Occipital lobe (tissue), 2 donors: ENCODE data around the gene APOL5. TPM values are rescaled to one million over a fixed set of nuclear protein-coding genes. Genes with fewer than 3 reads are reported as not detected.
"Not testable (repeated sequence)": the region's sequence is repeated elsewhere in the genome, so short reads cannot be mapped to it uniquely, and the experiment has no call there.

ENCODE experiments used
- DNase-seq: peaks from one replicate; lab custom pipeline; 2025; lab: John Stamatoyannopoulos, UW
- total RNA-seq: library from RNA; depleted of rRNA; stranded (reverse); fragments of >200 nt; gene quantifications from one replicate; pipeline ENCODE4 v1.2.3, GENCODE V29; 2014

APOL5 gene
- not detected for total RNA-seq

GRCh38 chr22:35717572-35717971 lies at the start of gene APOL5:
TSS of gene APOL5 (plus strand) at chr22:35717872. CDS start at chr22:35717872, 0 bp downstream.
- no peak for DNase-seq

- DNase-seq, result no peak
Observed at GRCh38 chr22:35674335-35674734, 43.3 kb upstream of the APOL5 start.

DNA sequence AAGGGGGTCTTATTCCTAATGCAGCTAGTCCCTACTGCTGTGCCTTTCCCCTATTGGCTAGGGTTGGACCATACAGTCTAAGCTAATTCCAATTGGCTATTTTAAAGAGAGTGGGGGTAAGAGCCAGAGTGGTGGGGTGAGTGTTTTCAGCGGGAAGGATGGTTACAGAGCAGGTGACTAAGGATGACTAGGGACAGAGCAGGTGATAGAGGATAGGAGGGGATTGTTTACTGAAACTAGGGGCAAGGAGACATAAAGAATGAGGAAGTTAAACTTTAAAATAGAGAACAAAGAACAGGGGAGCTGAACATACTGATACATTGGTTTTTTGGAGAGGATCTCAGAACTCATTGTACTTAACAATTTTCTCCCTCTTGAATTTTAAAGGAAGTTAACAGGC lies 41.6 kb upstream of the APOL5 start:
- not testable (repeated sequence) for DNase-seq

- DNase-seq, result no peak
Observed at GRCh38 chr22:35677460-35678187, 40.0 kb upstream of the APOL5 start.

GRCh38 chr22:35678836-35679235 lies 38.8 kb upstream of the APOL5 start:
- no peak for DNase-seq

GRCh38 chr22:35679492-35679891 lies 38.2 kb upstream of the APOL5 start:
- not testable (repeated sequence) for DNase-seq

- no peak for DNase-seq
Observed at GRCh38 chr22:35681454-35682052, 36.1 kb upstream of the APOL5 start.

- no peak for DNase-seq
Observed at GRCh38 chr22:35683560-35683959, 34.1 kb upstream of the APOL5 start.

DNA sequence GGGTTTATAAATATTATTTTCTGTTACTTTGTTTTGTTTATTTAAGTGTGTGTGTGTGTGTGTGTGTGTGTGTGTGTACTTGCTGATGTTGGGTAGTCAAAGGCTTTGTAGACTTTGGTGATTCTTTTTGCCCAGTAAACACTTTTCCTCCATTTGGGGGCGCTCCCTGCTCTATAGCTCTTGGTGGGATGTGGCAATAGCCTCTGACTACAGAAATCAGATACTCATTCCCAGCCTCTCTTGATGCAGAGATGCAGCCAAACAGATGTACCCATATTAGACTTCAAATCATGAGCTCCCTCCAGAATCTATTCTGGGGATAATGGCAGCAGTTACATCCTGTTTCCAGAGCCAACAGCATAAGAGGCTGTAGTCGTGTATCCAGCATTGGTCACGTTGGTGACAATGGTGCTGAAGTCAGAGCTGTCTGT lies 33.4 kb upstream of the APOL5 start:
- no peak for DNase-seq

GRCh38 chr22:35684732-35685131 lies 32.9 kb upstream of the APOL5 start:
- DNase-seq, result no peak

- DNase-seq, result no peak
Observed at GRCh38 chr22:35685731-35686130, 31.9 kb upstream of the APOL5 start.

- no peak for DNase-seq
Observed at GRCh38 chr22:35686298-35686697, 31.4 kb upstream of the APOL5 start.

DNA sequence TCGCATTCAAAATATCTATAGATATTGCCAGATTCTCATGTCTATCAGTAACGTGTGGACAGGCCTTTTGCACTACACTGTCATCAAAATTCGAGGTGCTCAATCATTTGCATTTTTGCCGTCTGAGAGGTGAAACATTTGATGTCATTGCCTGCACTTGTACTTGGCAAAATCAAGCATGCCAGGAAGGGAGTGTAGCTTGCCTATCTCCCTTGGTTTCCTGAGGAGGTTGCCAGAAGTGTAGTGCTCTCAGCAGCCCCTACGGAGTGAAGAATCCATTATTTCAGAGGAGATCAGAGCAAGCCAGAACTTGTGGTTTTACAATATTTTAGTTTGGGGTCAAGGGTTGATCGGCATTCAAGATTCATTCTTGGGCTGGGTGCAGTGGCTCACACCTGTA lies 30.2 kb upstream of the APOL5 start:
- DNase-seq, result no peak

GRCh38 chr22:35688913-35689675 lies 28.6 kb upstream of the APOL5 start:
- DNase-seq, result no peak

DNA sequence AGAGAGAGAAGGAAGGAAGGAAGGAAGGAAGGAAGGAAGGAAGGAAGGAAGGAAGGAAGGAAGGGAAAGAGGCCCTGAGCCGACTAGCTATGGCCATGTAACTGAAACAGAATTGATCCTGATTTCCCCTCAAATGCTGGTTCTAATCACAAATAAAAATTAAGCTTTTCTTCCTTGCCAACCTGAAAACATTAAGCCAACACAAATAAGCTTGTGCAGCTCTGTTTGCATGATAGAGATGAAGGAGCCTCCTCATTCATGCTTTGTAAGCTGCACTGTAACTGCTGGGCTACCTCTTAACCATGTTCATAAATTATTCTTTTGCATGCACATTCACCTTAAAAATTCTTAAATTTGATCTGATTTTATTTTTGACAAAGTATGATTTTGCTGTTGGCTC lies 27.7 kb upstream of the APOL5 start:
- no peak for DNase-seq

- no peak for DNase-seq
Observed at GRCh38 chr22:35695202-35695601, 22.5 kb upstream of the APOL5 start.

DNA sequence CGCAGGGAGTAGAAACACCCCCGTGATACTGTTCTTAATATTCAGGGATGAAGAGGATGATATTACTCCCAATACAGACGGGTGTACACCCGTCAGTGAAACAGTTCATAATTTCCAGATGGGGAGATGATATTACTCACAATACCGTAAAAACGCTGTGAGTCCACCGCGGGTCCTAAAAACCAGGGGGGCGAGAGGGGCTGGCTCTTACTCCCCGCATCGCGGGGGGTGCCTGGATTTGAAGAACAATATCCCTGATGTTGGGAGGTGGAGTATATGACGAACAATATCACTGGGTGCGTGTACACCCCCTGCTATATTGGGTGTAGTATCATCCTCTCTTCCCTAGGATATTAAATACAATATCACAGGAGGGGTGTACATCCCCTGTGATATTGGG lies 20.5 kb upstream of the APOL5 start:
- no peak for DNase-seq

- DNase-seq, result not testable (repeated sequence)
Observed at GRCh38 chr22:35699852-35700251, 17.8 kb upstream of the APOL5 start.

DNA sequence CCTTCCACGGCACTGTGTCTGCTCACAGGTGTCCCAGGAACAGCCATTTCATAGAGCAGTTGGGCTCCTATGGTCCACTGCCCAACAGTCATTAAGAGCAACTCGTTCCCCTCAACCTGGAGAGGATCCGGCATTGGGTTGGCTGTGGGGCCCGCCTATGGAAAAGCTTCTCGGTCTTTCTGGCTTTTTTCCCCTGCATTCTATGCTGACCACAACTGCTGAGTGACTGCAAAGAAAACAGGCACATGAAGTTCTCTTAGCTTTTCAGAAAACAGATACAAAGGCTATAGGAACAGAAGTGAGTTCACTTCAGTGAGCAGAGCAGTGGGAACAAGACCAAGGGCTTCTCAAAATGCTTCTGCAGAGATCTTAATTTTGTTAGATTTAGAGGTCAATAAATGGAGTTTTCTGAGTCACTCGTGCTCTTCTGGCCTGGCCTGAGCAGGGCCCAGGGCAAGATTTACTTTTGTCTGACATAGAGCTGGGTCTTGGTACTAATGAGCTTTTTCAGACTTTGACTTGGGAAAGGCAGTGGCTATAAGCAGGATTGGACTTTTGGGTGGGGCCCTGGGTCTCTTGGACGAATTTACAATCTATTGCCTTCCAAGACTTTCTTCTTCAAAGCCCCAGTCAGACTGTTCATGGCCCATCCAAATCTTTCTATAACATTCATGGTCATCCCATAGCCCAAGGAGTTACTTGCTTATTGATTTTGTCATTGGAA lies 13.6 kb upstream of the APOL5 start:
- DNase-seq, result no peak

GRCh38 chr22:35705141-35705540 lies 12.5 kb upstream of the APOL5 start:
- DNase-seq, result no peak

GRCh38 chr22:35708453-35708852 lies 9.2 kb upstream of the APOL5 start:
- DNase-seq, result no peak

DNA sequence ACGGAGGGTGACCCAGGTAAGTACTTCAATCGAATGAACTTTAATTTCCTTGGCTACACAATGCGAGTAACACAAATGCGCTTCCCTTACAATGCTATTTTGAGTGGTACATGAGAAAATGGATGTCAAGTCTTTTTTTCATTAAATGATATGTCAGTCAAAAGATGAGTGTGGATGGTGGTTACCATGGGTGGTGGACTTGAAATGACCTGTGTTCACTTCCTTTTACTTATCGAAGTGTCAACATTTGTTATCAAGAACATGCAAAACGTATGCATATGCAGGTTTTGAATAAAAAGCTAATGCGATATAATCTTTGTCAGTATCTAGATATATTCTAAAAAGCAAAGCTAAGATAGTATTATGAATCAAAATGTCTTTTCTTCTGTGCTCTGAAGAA lies 8.8 kb upstream of the APOL5 start:
- no peak for DNase-seq
